Colonic mucosa (tissue), 4 donors: ENCODE measurements around the gene LRRC59. TPM values are rescaled to one million over a fixed set of nuclear protein-coding genes. Genes with fewer than 3 reads are reported as not detected.
"Not testable (repeated sequence)": the region's sequence is repeated elsewhere in the genome, so short reads cannot be mapped to it uniquely, and the experiment has no call there.

ENCODE experiments used
- DNase-seq: peaks from one replicate; pipeline ENCODE4 v3.0.0-alpha.2; 2020
- H3K27ac ChIP-seq: fragments of 200-600 bp; one replicate; pipeline ENCODE4 v1.8.0; 2021
- H3K27me3 ChIP-seq: fragments of 200-600 bp; one replicate; pipeline ENCODE4 v1.8.0; 2021
- H3K36me3 ChIP-seq: fragments of 200-600 bp; one replicate; pipeline ENCODE4 v1.8.0; 2021
- H3K4me1 ChIP-seq: fragments of 200-600 bp; one replicate; pipeline ENCODE4 v1.8.0; 2021; ENCODE audit warnings: mild to moderate bottlenecking
- H3K4me3 ChIP-seq: fragments of 200-600 bp; one replicate; pipeline ENCODE4 v1.8.0; 2021
- H3K9ac ChIP-seq, 2 donors: one replicate each; pipeline ENCODE4 v1.7.0; 2013; ENCODE audit warnings: control low read depth in 2 of 2, low read depth in 2 of 2, low read length in 2 of 2
- H3K9me3 ChIP-seq: fragments of 200-600 bp; one replicate; pipeline ENCODE4 v1.8.0; 2021
- intact Hi-C: fragments of 100-400 bp; cut with DNase I; formaldehyde crosslinking; loops from one replicate; pipeline ENCODE4 v1.14.1; 2022
- total RNA-seq, 2 donors: library from RNA; stranded (reverse); fragmentation: NEBNext Ultra II Directional in 1 of 2; extraction: Animal tissue kit (Norgen Biotek cat#: 25700) in 1 of 2; gene quantifications; one replicate each; pipeline ENCODE4 v1.2.1, GENCODE V29; 2021
- TF ChIP-seq, protein P1 (sequence below): fragments of 200-600 bp; IDR thresholded peaks from one replicate; pipeline ENCODE4 v1.8.0; 2022; ENCODE audit warnings: antibody characterized with exemption, mild to moderate bottlenecking
- donor health status: healthy.
- donor health status: DM: no; HTN: no; CAD: no.
- donor health status: DM: no; HTN: no; CAD: no.

LRRC59 gene
- total RNA-seq, 2 donors from 2014 or later: 147 to 265 TPM

DNA sequence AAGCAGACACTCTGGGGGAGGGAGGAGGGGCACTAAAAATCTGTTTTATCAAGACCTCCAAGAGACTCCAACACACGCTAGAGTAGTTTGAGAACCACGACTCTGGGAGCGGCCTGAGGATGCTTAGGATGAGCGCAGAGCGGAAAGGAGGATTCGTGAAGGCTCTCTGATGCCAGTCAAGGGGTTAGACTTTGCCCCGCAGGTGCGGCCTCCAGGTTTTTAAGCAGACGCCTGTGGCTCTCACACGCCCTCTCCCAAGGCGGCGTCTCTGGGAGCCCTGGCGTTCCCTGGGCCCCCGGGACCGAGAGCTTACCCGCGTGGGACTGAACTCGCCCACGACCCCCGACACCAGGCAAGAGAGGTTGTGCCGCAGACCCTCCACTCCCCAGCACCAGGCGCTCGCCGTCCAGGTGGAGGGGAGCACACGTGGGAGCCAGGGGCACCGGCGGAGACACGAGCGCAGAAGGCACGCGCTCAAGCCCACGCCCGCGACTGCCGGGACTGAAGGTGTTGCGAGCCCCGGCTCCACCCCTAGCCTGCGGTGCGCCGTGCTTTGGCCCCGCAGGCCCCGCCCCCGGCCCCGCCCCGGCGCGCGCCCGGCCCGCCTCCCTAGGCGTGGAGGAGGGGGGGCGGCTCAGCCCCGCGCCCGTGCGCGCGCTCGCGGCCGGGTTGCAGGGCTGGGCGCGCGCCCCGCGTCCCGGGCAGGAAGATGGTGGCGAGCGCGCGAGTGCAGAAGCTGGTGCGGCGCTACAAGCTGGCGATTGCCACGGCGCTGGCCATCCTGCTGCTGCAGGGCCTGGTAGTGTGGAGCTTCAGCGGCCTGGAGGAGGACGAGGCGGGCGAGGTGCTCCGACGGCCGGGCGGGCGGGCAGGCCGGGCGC lies 51.7 kb downstream of the LRRC59 start, which contains the start of gene XYLT2:
Gene XYLT2, plus strand, starts transcription at position 695 of the 881 bp plus-strand sequence. Its CDS starts 15 bp downstream, at position 710.
- H3K4me1 ChIP-seq: peaks cover 7% of the 10 kb centered on the region
- H3K9me3 ChIP-seq: no peaks in the 10 kb centered on the region
- peak within 1 kb of the TSS; percentile 84 to 93 for H3K9ac ChIP-seq
- H3K4me3 ChIP-seq: peak within 1 kb of the TSS; percentile 79
- DNase-seq: peak; percentile 93
- H3K27ac ChIP-seq: peak within 1 kb of the TSS; percentile 42
- H3K27me3 ChIP-seq: no peaks in the 10 kb centered on the region
- TF ChIP-seq, protein P1, sequence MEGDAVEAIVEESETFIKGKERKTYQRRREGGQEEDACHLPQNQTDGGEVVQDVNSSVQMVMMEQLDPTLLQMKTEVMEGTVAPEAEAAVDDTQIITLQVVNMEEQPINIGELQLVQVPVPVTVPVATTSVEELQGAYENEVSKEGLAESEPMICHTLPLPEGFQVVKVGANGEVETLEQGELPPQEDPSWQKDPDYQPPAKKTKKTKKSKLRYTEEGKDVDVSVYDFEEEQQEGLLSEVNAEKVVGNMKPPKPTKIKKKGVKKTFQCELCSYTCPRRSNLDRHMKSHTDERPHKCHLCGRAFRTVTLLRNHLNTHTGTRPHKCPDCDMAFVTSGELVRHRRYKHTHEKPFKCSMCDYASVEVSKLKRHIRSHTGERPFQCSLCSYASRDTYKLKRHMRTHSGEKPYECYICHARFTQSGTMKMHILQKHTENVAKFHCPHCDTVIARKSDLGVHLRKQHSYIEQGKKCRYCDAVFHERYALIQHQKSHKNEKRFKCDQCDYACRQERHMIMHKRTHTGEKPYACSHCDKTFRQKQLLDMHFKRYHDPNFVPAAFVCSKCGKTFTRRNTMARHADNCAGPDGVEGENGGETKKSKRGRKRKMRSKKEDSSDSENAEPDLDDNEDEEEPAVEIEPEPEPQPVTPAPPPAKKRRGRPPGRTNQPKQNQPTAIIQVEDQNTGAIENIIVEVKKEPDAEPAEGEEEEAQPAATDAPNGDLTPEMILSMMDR: no peak
- no peaks in the 10 kb centered on the region for H3K36me3 ChIP-seq
- intact Hi-C loops: no loop called here

DNA sequence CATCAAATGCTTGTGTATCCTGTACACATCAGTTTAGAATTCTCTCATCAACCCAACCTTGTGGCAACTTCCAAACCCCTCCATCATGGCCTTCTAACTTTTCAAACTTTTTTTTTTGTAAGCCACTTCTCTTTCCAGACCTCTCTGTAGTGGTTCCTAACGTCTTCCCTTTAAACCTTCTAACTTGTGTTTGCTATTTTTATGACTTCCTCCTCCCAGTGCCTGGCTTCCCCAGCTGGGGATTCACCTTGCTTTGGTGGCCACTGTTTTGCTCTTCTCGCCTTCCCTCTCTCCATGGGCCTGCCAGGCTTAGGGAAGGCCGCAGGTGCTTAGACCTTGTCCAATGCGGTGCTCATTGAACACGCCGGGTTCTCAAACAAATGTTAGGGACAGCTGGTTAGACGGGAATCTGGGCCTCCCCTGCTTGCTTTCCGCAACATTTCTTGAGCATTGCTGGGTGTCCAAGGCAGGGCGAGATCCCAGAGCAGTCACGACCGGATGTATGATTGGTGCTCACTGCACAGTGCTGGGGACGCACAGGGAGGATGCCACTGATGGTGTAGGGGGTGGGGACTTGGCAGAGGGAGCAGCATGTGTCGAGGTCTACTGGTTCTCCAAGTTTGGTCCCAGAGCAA lies 52.5 kb downstream of the LRRC59 start:
- peak overlapping the region; percentile 42 for H3K27ac ChIP-seq
- peak; percentile 49 for DNase-seq
- H3K4me1 ChIP-seq: peaks cover 7% of the 10 kb centered on the region
- intact Hi-C loops: no loop called here
- H3K9me3 ChIP-seq: no peaks in the 10 kb centered on the region
- H3K27me3 ChIP-seq: no peaks in the 10 kb centered on the region
- peak overlapping the region in 1 of 2 donors; percentile 48 for H3K9ac ChIP-seq
- no peaks in the 10 kb centered on the region for H3K36me3 ChIP-seq
- H3K4me3 ChIP-seq: no peak overlapping the region
- TF ChIP-seq, protein P1: no peak

DNA sequence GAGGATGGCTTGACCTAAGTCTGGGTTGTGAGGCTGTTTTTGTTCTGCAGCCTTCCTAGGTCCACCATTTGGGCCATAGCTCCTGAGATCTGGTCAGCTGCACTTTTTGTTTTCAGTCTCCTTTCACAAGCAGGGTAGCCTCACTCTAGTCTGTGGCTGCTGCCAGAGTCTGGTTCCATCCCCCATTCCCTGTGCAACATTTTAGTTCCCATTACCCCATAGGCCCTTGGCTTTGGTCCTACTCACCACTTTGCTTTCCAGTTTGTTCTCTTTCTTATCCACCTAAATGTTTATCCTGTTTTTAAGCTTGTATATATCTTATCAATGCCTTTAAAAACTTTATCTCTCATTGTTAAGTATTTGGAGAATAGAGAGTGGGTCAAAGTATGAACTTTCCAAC lies 57.9 kb downstream of the LRRC59 start:
- H3K4me3 ChIP-seq: no peak overlapping the region
- no peaks in the 10 kb centered on the region for H3K27me3 ChIP-seq
- H3K9ac ChIP-seq: no peak overlapping the region
- no peaks in the 10 kb centered on the region for H3K9me3 ChIP-seq
- intact Hi-C loops: no loop called here
- TF ChIP-seq, protein P1: no peak
- H3K36me3 ChIP-seq: no peaks in the 10 kb centered on the region
- H3K4me1 ChIP-seq: no peaks in the 10 kb centered on the region
- H3K27ac ChIP-seq: no peak overlapping the region
- DNase-seq: no peak

DNA sequence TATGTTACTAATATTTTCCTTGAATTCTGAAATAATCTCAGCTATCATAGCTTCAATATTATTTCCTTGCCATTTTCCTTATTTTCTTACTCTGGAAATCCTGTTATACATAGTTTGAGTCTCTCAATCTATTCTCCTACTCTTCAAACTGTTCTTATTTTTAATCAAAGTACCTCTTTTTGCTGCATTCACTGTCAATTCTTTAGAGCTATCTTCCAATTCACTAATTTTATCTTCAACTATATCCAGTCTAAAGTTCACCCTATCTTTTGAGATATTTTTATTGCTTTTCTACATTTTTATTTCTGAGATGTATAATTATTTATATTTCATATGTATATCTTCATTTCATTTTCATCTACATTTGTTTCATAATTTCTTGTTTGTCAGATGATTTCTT lies 58.7 kb downstream of the LRRC59 start:
- TF ChIP-seq, protein P1: no peak
- Histone ChIP-seq H3K36me3 (no peaks in the 10 kb centered on the region), H3K27ac (no peak overlapping the region), H3K4me3 (no peak overlapping the region), H3K4me1 (no peaks in the 10 kb centered on the region), H3K9me3 (no peaks in the 10 kb centered on the region), H3K9ac (no peak overlapping the region), H3K27me3 (no peaks in the 10 kb centered on the region)
- intact Hi-C loops: no loop called here
- no peak for DNase-seq

DNA sequence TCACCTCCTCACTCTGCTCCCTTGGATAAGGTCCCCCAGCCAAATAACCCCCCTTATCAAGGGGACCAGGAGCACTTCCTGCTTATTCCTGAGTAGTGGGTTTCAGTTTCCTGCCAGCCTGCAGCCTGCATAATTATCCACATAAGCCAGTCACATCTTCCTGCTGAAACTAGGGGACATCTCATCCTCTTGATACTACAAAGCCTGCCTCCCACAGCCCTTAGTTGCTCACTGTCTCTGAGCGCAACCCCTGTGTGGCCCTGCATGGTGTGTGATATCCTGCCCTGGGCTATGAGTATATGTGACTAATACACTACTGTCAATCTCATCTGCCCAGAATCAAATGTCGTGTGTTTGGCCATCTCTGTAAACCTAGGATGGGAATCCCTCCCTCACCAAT lies 59.4 kb downstream of the LRRC59 start:
- Histone ChIP-seq H3K36me3 (no peaks in the 10 kb centered on the region), H3K9ac (no peak overlapping the region), H3K27ac (no peak overlapping the region), H3K4me1 (no peaks in the 10 kb centered on the region), H3K27me3 (no peaks in the 10 kb centered on the region), H3K9me3 (no peaks in the 10 kb centered on the region), H3K4me3 (no peak overlapping the region)
- TF ChIP-seq, protein P1: no peak
- no peak for DNase-seq
- intact Hi-C loops: no loop called here

DNA sequence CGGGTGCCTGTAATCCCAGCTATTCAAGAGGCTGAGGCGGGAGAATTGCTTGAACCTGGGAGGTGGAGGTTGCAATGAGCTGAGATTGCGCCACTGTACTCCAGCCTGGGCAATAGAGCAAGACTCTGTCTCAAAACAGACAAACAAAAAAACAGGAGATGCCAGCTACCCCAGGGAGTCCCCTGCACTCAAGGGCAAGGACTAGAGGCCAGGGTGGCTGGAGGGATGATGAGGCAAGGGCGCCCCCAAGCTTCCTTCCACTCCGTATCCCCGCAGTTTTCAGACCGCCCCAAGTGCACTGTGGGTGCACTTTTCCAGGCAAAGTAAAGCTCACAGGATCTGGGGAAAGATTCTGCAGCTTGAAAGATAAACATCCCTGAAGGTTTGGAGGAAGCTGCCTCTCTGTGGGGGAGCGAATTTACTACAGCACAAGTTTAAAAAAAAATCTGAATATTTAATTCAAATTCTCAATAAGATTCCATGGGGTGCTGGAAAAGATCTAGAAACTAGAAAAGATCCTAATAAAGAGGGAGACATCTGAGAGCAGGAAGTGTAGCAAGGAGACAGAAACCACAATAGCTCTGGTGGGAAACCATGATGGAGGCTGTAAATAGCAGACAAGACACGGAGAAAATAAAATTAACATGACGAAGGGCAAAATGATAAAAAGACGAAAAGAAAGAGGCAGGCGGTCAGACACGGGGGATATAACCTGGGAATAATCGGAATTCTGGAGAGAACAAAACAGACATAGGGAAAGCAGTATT lies 63.8 kb downstream of the LRRC59 start:
- H3K4me3 ChIP-seq, intact Hi-C loops, H3K27me3 ChIP-seq, H3K4me1 ChIP-seq, DNase-seq, H3K9ac ChIP-seq, H3K36me3 ChIP-seq, H3K9me3 ChIP-seq, H3K27ac ChIP-seq: not testable (repeated sequence)
